GM08714 (cell line): Measurements from ENCODE around the gene JOSD1.
"Not testable (repeated sequence)": the region's sequence is repeated elsewhere in the genome, so short reads cannot be mapped to it uniquely, and the experiment has no call there.

Experiments
- H3K4me3 ChIP-seq: fragments of 200-500 bp; sonication (Bioruptor generic); 2 replicates; pipeline ENCODE4 v1.5.1; 2014; ENCODE audit warnings: mild to moderate bottlenecking, low read length, inconsistent platforms
- ZNF274 ChIP-seq: IDR thresholded peaks from 2 replicates; pipeline ENCODE4 v1.6.1; 2012; ENCODE audit warnings: mild to moderate bottlenecking, low read depth, low read length

The JOSD1 gene

GRCh38 chr22:38653741-38654140, 47.0 kb downstream of the JOSD1 start:
- no peak overlapping the region for H3K4me3 ChIP-seq
- TF ChIP-seq ZNF274: no peak

DNA sequence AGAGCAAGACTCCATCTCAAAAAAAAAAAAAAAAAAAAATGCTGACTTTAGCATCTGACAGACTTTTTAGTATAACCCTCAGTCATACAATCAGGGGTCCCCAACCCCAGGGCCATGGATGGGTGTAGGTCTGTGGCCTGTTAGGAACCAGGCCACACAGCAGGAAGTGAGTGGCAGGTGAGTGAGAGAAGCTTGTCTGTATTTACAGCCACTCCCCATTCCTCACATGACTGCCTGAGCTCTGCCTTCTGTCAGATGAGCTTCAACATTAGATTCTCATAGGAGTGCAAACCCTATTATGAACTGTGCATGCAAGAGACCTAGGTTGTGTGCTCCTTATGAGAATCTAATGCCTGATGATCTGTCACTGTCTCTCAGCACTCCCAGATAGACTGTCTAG, 47.9 kb downstream of the JOSD1 start:
- TF ChIP-seq ZNF274: no peak

GRCh38 chr22:38649841-38650522, 50.8 kb downstream of the JOSD1 start:
- no peak overlapping the region for H3K4me3 ChIP-seq
- TF ChIP-seq ZNF274: no peak

More for the DNA sequence above, 47.9 kb downstream of the JOSD1 start:
- no peak overlapping the region for H3K4me3 ChIP-seq

DNA sequence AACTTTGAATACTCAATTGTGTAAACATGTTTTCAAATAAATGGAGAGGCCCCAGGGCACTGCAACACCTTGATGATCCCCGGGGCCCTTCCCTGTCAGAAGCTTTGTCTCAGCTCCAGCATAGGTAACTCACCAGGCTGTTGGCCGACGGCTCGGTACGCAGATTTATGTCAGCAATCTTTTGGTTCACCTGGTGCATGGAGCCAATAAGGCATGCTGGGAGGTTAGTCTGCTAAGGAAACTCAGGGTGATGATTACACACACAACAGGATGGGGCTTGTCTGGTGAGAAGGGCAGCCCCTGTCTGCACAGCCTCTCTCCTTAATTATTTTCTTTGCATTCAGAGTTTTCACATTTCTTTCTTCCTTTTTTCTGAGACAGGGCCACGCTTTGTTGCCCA, 55.3 kb downstream of the JOSD1 start:
- no peak overlapping the region for H3K4me3 ChIP-seq
- TF ChIP-seq ZNF274: no peak

GRCh38 chr22:38644245-38644644, 56.5 kb downstream of the JOSD1 start:
- not testable (repeated sequence) for H3K4me3 ChIP-seq

GRCh38 chr22:38641476-38642040, 59.2 kb downstream of the JOSD1 start:
- no peak for TF ChIP-seq ZNF274
- H3K4me3 ChIP-seq: no peak overlapping the region

- H3K4me3 ChIP-seq: no peak overlapping the region
- TF ChIP-seq ZNF274: no peak
Observed at GRCh38 chr22:38638728-38639127, 62.0 kb downstream of the JOSD1 start.

DNA sequence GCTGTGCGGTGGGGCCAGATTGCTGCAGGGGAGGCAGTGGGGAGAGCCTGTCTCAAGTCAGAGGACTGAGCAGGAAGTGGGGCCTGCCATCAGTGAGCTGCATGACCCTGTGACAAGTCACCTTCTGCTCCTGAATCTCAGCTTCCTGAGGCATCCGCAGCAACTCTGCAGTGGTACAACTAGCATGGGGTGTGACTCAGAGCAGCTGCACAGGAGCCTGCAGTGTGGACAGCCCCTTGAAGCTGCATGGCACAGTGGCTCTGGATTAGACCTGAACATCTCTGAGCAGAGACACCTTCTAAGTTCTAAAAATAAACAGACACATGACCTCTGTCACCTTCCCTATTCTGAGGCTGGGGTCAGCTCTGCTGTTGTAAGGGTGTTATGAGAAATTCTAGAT, 62.5 kb downstream of the JOSD1 start:
- no peak overlapping the region for H3K4me3 ChIP-seq
- no peak for TF ChIP-seq ZNF274
